Measurements from ENCODE around the gene STATH.

DNA sequence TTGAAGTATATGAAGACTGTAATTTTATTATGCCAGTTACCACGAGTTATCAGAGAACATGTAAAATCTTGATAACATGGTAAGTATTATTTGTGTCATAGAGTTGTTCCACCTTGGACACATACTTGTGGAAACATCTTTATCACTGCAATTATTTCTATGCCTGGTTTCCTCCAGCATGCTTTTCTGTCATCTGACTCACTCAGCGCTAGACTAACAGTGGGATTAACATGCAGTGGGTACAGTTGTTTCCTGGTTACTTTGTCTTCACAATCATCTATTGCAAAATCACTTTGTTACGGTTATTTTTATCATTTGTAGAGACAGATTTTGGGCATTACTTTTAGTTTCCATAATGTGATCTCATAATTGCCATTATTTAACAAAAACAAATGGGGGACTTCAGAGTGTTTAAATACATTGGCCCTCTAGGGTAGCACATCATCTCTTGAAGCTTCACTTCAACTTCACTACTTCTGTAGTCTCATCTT, at the start of gene STATH:
- TF ChIP-seq CTCF (IDR thresholded peaks at IDR 0.05; ENCODE audit: low read depth, low read length) (no peak), POLR2A (IDR thresholded peaks at IDR 0.05; ENCODE audit: extremely low read depth, insufficient read length) (no peak), MYC (IDR thresholded peaks at IDR 0.05; ENCODE audit: low read depth, low read length) (no peak), MAX (IDR thresholded peaks at IDR 0.05; ENCODE audit: low read depth, low read length) (no peak)
